ENCODE results near the gene RIMS3.
A peak's percentile ranks its signal among the peaks of the same experiment; 100 is the strongest.

Gene RIMS3

GRCh38 chr1:40694353-40694874, 28.9 kb upstream of the RIMS3 start:
- Histone ChIP-seq H4K8ac (ENCODE audit: low read depth, low read length) (no peak overlapping the region), H3K36me3 (ENCODE audit: control insufficient read depth, insufficient read depth, low read length) (no peaks in the 10 kb centered on the region), H3K4me2 (ENCODE audit: low read length) (no peak overlapping the region), H2BK120ac (ENCODE audit: low read depth, low read length) (no peak overlapping the region), H3K27me3 (ENCODE audit: insufficient read depth, low read length, poor library complexity) (no peaks in the 10 kb centered on the region), H2BK5ac (ENCODE audit: low read length) (no peak overlapping the region), H3K27ac (ENCODE audit: low read depth, low read length) (no peak overlapping the region), H3K23ac (ENCODE audit: low read length) (no peak overlapping the region), H3K4ac (ENCODE audit: low read depth, low read length) (no peak overlapping the region), H3K9ac (ENCODE audit: low read length) (no peak overlapping the region), H3K56ac (ENCODE audit: low read length) (no peak overlapping the region), H2AK5ac (ENCODE audit: low read length) (no peak overlapping the region), H3K4me3 (ENCODE audit: low read length) (no peak overlapping the region), H3K18ac (ENCODE audit: low read length) (no peak overlapping the region), H3K4me1 (ENCODE audit: control insufficient read depth, low read depth, low read length) (no peaks in the 10 kb centered on the region), H2BK15ac (replicated peaks; ENCODE audit: low read depth) (no peak overlapping the region), H4K5ac (ENCODE audit: low read length) (no peak overlapping the region), H3K79me1 (ENCODE audit: low read length) (peaks cover 9% of the 10 kb centered on the region), H3K79me2 (ENCODE audit: control insufficient read depth, insufficient read depth, low read length) (peaks cover 66% of the 10 kb centered on the region)
- no CpG with 5 or more reads among the region's 2 CpGs for WGBS (ENCODE audit: extremely low coverage, insufficient coverage, low lambda C conversion rate)
- DNase-seq, result no peak

GRCh38 chr1:40693425-40693824, 27.9 kb upstream of the RIMS3 start:
- H3K23ac ChIP-seq (ENCODE audit: low read length), result no peak overlapping the region
- H3K27me3 ChIP-seq (ENCODE audit: insufficient read depth, low read length, poor library complexity), result no peaks in the 10 kb centered on the region
- H2BK120ac ChIP-seq (ENCODE audit: low read depth, low read length), result no peak overlapping the region

GRCh38 chr1:40692429-40692895, 27.0 kb upstream of the RIMS3 start:
- peak overlapping the region; percentile 76 for H3K4me3 ChIP-seq (ENCODE audit: low read length)
- peak overlapping the region; percentile 24 for H2AK5ac ChIP-seq (ENCODE audit: low read length)
- peak overlapping the region; percentile 48 for H3K27ac ChIP-seq (ENCODE audit: low read depth, low read length)
- H3K18ac ChIP-seq (ENCODE audit: low read length), result peak overlapping the region; percentile 6
- H3K27me3 ChIP-seq (ENCODE audit: insufficient read depth, low read length, poor library complexity), result no peaks in the 10 kb centered on the region
- peak overlapping the region; percentile 83 for H3K23ac ChIP-seq (ENCODE audit: low read length)
- WGBS (ENCODE audit: extremely low coverage, insufficient coverage, low lambda C conversion rate), result no CpG with 5 or more reads among the region's 9 CpGs
- peak overlapping the region; percentile 85 for H3K4me2 ChIP-seq (ENCODE audit: low read length)
- H3K9ac ChIP-seq (ENCODE audit: low read length), result peak overlapping the region; percentile 98
- peak overlapping the region; percentile 93 for H3K56ac ChIP-seq (ENCODE audit: low read length)
- H2BK120ac ChIP-seq (ENCODE audit: low read depth, low read length), result no peak overlapping the region
- H3K79me1 ChIP-seq (ENCODE audit: low read length), result peaks cover 14% of the 10 kb centered on the region
- H4K8ac ChIP-seq (ENCODE audit: low read depth, low read length), result no peak overlapping the region
- peak overlapping the region; percentile 66 for H3K4ac ChIP-seq (ENCODE audit: low read depth, low read length)
- peak overlapping the region; percentile 36 for H2BK5ac ChIP-seq (ENCODE audit: low read length)
- H2BK15ac ChIP-seq (replicated peaks; ENCODE audit: low read depth), result no peak overlapping the region
- peaks cover 54% of the 10 kb centered on the region for H3K79me2 ChIP-seq (ENCODE audit: control insufficient read depth, insufficient read depth, low read length)
- no peaks in the 10 kb centered on the region for H3K36me3 ChIP-seq (ENCODE audit: control insufficient read depth, insufficient read depth, low read length)
- H3K4me1 ChIP-seq (ENCODE audit: control insufficient read depth, low read depth, low read length), result no peaks in the 10 kb centered on the region
- DNase-seq, result peak; percentile 59
- H4K5ac ChIP-seq (ENCODE audit: low read length), result peak overlapping the region; percentile 84

More at GRCh38 chr1:40693425-40693824, 27.9 kb upstream of the RIMS3 start:
- H3K79me2 ChIP-seq (ENCODE audit: control insufficient read depth, insufficient read depth, low read length), result peaks cover 61% of the 10 kb centered on the region
- no peak for DNase-seq
- H3K27ac ChIP-seq (ENCODE audit: low read depth, low read length), result no peak overlapping the region
- no peak overlapping the region for H4K8ac ChIP-seq (ENCODE audit: low read depth, low read length)
- no CpG with 5 or more reads among the region's 1 CpG for WGBS (ENCODE audit: extremely low coverage, insufficient coverage, low lambda C conversion rate)
- H3K4ac ChIP-seq (ENCODE audit: low read depth, low read length), result no peak overlapping the region
- H2AK5ac ChIP-seq (ENCODE audit: low read length), result no peak overlapping the region
- no peak overlapping the region for H3K4me2 ChIP-seq (ENCODE audit: low read length)
- peaks cover 14% of the 10 kb centered on the region for H3K79me1 ChIP-seq (ENCODE audit: low read length)
- H3K4me1 ChIP-seq (ENCODE audit: control insufficient read depth, low read depth, low read length), result no peaks in the 10 kb centered on the region
- no peak overlapping the region for H2BK5ac ChIP-seq (ENCODE audit: low read length)
- no peak overlapping the region for H3K18ac ChIP-seq (ENCODE audit: low read length)
- no peak overlapping the region for H4K5ac ChIP-seq (ENCODE audit: low read length)
- no peak overlapping the region for H3K9ac ChIP-seq (ENCODE audit: low read length)
- no peak overlapping the region for H3K56ac ChIP-seq (ENCODE audit: low read length)
- H2BK15ac ChIP-seq (replicated peaks; ENCODE audit: low read depth), result no peak overlapping the region
- no peak overlapping the region for H3K4me3 ChIP-seq (ENCODE audit: low read length)
- H3K36me3 ChIP-seq (ENCODE audit: control insufficient read depth, insufficient read depth, low read length), result no peaks in the 10 kb centered on the region

GRCh38 chr1:40691538-40692428, 26.3 kb upstream of the RIMS3 start, which contains the start of gene NFYC:
TSS of gene NFYC (plus strand) at chr1:40691704. CDS start at chr1:40738844, 47,140 bp downstream.
- Histone ChIP-seq H3K79me2 (ENCODE audit: control insufficient read depth, insufficient read depth, low read length) (peaks cover 48% of the 10 kb centered on the region), H3K27me3 (ENCODE audit: insufficient read depth, low read length, poor library complexity) (no peaks in the 10 kb centered on the region), H4K8ac (ENCODE audit: low read depth, low read length) (peak within 1 kb of the TSS; percentile 6), H2BK120ac (ENCODE audit: low read depth, low read length) (peak within 1 kb of the TSS; percentile 32), H3K27ac (ENCODE audit: low read depth, low read length) (peak within 1 kb of the TSS; percentile 93), H3K4ac (ENCODE audit: low read depth, low read length) (peak within 1 kb of the TSS; percentile 98), H3K4me1 (ENCODE audit: control insufficient read depth, low read depth, low read length) (no peaks in the 10 kb centered on the region), H3K9ac (ENCODE audit: low read length) (peak within 1 kb of the TSS; percentile 98), H4K5ac (ENCODE audit: low read length) (peak within 1 kb of the TSS; percentile 84), H3K4me3 (ENCODE audit: low read length) (peak within 1 kb of the TSS; percentile 81), H3K56ac (ENCODE audit: low read length) (peak within 1 kb of the TSS; percentile 99), H2AK5ac (ENCODE audit: low read length) (peak within 1 kb of the TSS; percentile 24), H3K79me1 (ENCODE audit: low read length) (peaks cover 13% of the 10 kb centered on the region), H2BK5ac (ENCODE audit: low read length) (peak within 1 kb of the TSS; percentile 96), H3K36me3 (ENCODE audit: control insufficient read depth, insufficient read depth, low read length) (no peaks in the 10 kb centered on the region), H3K23ac (ENCODE audit: low read length) (peak within 1 kb of the TSS; percentile 100), H2BK15ac (replicated peaks; ENCODE audit: low read depth) (no peak within 1 kb of the TSS), H3K18ac (ENCODE audit: low read length) (peak within 1 kb of the TSS; percentile 91), H3K4me2 (ENCODE audit: low read length) (peak within 1 kb of the TSS; percentile 85)
- no CpG with 5 or more reads among the region's 84 CpGs for WGBS (ENCODE audit: extremely low coverage, insufficient coverage, low lambda C conversion rate)
- peak; percentile 100 for DNase-seq

- no peak overlapping the region for H2BK120ac ChIP-seq (ENCODE audit: low read depth, low read length)
- no peak overlapping the region for H4K5ac ChIP-seq (ENCODE audit: low read length)
- peak overlapping the region; percentile 83 for H3K9ac ChIP-seq (ENCODE audit: low read length)
- H3K4me2 ChIP-seq (ENCODE audit: low read length), result peak overlapping the region; percentile 38
- DNase-seq, result no peak
- no peak overlapping the region for H2BK5ac ChIP-seq (ENCODE audit: low read length)
- H2BK15ac ChIP-seq (replicated peaks; ENCODE audit: low read depth), result no peak overlapping the region
- no peaks in the 10 kb centered on the region for H3K27me3 ChIP-seq (ENCODE audit: insufficient read depth, low read length, poor library complexity)
- no peaks in the 10 kb centered on the region for H3K36me3 ChIP-seq (ENCODE audit: control insufficient read depth, insufficient read depth, low read length)
- no peak overlapping the region for H3K27ac ChIP-seq (ENCODE audit: low read depth, low read length)
- H3K4me3 ChIP-seq (ENCODE audit: low read length), result peak overlapping the region; percentile 57
- H3K4ac ChIP-seq (ENCODE audit: low read depth, low read length), result no peak overlapping the region
- no peaks in the 10 kb centered on the region for H3K4me1 ChIP-seq (ENCODE audit: control insufficient read depth, low read depth, low read length)
- peaks cover 40% of the 10 kb centered on the region for H3K79me2 ChIP-seq (ENCODE audit: control insufficient read depth, insufficient read depth, low read length)
- H3K23ac ChIP-seq (ENCODE audit: low read length), result no peak overlapping the region
- H3K79me1 ChIP-seq (ENCODE audit: low read length), result peaks cover 9% of the 10 kb centered on the region
- H2AK5ac ChIP-seq (ENCODE audit: low read length), result no peak overlapping the region
- peak overlapping the region; percentile 82 for H3K56ac ChIP-seq (ENCODE audit: low read length)
- WGBS (ENCODE audit: extremely low coverage, insufficient coverage, low lambda C conversion rate), result no CpG with 5 or more reads among the region's 18 CpGs
- no peak overlapping the region for H4K8ac ChIP-seq (ENCODE audit: low read depth, low read length)
- H3K18ac ChIP-seq (ENCODE audit: low read length), result no peak overlapping the region
These were observed 25.5 kb upstream of the RIMS3 start for GRCh38 chr1:40690771-40691537.
